ENCODE results near the gene TSKS.

TSKS gene

DNA sequence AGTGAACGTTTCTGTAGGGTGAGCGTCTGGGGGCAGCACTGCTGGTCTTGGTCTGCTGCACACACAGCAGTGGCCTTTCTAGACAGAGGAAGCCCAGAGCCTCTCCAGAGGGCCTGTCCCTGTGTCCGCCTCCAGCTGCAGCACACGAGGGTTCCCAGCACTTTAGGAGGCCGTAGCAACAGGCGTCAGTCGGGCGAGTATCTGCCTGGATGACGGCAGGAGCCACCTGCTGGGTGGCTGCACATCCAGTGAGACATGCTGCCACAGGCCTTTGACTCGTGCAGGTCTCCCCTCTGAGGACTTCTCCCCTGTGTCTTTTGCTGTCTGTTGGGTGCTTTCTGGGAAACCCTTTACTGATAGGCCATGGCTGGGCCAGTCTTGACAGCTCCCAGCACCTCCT lies 25.8 kb upstream of the TSKS start:
- TF ChIP-seq, protein P1, sequence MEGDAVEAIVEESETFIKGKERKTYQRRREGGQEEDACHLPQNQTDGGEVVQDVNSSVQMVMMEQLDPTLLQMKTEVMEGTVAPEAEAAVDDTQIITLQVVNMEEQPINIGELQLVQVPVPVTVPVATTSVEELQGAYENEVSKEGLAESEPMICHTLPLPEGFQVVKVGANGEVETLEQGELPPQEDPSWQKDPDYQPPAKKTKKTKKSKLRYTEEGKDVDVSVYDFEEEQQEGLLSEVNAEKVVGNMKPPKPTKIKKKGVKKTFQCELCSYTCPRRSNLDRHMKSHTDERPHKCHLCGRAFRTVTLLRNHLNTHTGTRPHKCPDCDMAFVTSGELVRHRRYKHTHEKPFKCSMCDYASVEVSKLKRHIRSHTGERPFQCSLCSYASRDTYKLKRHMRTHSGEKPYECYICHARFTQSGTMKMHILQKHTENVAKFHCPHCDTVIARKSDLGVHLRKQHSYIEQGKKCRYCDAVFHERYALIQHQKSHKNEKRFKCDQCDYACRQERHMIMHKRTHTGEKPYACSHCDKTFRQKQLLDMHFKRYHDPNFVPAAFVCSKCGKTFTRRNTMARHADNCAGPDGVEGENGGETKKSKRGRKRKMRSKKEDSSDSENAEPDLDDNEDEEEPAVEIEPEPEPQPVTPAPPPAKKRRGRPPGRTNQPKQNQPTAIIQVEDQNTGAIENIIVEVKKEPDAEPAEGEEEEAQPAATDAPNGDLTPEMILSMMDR (conservative IDR thresholded peaks at IDR 0.05; ENCODE audit: low read depth), result no peak
- no peak for DNase-seq (ENCODE audit: low spot score)
- CTCF ChIA-PET, result no interaction called here
- POLR2A ChIA-PET (ENCODE audit: low non-redundant PET), result no interaction called here
- peak overlapping the region; percentile 30 for H3K27ac ChIP-seq

DNA sequence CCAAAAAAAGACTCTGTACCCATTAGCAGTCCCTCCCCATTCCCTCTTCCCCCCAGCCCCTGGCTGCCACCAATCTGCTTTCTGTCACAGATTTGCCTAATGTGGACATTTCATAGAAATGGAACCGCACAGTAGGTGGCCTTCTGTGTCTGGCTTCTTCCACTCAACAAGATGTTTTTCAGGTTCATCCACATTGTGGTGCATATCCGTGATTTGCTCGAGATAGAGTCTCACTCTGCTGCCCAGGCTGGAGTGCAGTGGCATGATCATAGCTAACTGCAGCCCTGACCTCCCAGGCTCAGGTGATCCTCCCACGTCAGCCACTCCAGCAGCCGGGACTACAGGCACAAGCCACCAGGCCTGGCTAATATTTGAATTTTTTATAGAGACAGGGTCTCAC lies 24.6 kb upstream of the TSKS start:
- 0 out of 2 replicates have a peak overlapping the region, but pooled peaks have one; percentile 12 for H3K27ac ChIP-seq
- TF ChIP-seq, protein P1 (conservative IDR thresholded peaks at IDR 0.05; ENCODE audit: low read depth), result no peak
- DNase-seq (ENCODE audit: low spot score), result no peak
- ChIA-PET POLR2A (ENCODE audit: low non-redundant PET) (no interaction called here), CTCF (no interaction called here)

DNA sequence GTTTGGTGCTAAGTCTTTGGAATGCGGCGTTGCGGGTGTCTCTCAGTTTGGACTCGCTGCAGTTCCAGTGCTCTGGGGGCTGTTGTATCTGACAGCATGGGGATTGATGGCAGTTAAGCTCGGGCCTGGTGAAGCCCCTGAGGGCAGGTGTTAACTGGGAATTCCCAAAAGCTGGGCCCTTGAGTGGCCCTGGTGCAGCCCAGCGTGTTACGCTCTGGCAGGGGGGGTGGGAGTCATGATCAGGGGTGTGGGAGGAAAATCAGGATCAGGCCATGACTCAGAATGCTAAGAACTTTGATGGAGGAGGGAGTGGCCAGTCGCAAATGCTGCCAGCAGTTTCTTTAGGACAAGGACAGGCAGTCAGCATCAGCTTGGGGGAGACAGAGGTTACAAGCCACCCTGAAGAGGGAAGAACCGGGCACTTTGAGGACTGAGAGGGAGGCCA lies 23.3 kb upstream of the TSKS start:
- ChIA-PET CTCF (interaction anchor here (0.6 to 1.4 kb wide), 2 partner anchors 105 to 688 kb away, joined by 3 to 4 read pairs; no protein-coding TSS in a partner anchor), POLR2A (ENCODE audit: low non-redundant PET) (no interaction called here)
- peak; percentile 70 for DNase-seq (ENCODE audit: low spot score)
- H3K27ac ChIP-seq, result peak overlapping the region; percentile 74
- TF ChIP-seq, protein P1 (conservative IDR thresholded peaks at IDR 0.05; ENCODE audit: low read depth), result no peak

DNA sequence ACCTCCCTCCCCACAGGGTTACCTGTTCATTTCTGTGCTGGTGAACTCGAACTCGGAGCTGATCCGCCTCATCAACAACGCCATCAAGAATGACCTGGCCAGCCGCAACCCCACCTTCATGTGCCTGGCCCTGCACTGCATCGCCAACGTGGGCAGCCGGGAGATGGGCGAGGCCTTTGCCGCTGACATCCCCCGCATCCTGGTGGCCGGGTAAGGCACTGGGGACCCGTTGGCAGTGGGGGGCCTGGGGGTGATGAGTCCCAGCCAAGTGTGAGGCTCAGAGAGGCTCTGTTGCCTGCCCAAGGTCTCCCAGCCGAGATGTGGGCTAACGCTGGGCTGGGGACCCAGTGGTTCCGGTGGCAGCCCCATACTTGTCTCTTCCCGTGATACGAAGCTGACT lies 19.4 kb upstream of the TSKS start:
- ChIA-PET CTCF (no interaction called here), POLR2A (ENCODE audit: low non-redundant PET) (no interaction called here)
- TF ChIP-seq, protein P1 (conservative IDR thresholded peaks at IDR 0.05; ENCODE audit: low read depth), result no peak
- DNase-seq (ENCODE audit: low spot score), result no peak
- no peak overlapping the region for H3K27ac ChIP-seq

- H3K27ac ChIP-seq, result peak overlapping the region; percentile 19
- ChIA-PET POLR2A (ENCODE audit: low non-redundant PET) (no interaction called here), CTCF (interaction anchor here (0.6 kb wide), 1 partner anchor 63 kb away, joined by 4 read pairs; no protein-coding TSS in a partner anchor)
- TF ChIP-seq, protein P1 (conservative IDR thresholded peaks at IDR 0.05; ENCODE audit: low read depth), result no peak
- DNase-seq (ENCODE audit: low spot score), result no peak
These were observed 18.3 kb upstream of the TSKS start for GRCh38 chr19:49781394-49781793.

- no peak for DNase-seq (ENCODE audit: low spot score)
- TF ChIP-seq, protein P1 (conservative IDR thresholded peaks at IDR 0.05; ENCODE audit: low read depth), result no peak
- ChIA-PET POLR2A (ENCODE audit: low non-redundant PET) (no interaction called here), CTCF (interaction anchor here (0.6 kb wide), 1 partner anchor 63 kb away, joined by 4 read pairs; no protein-coding TSS in a partner anchor)
- H3K27ac ChIP-seq, result peak overlapping the region; percentile 19
These were observed 17.8 kb upstream of the TSKS start for GRCh38 chr19:49780861-49781260.
